Heart left ventricle (tissue), 13 donors: ENCODE data around the gene NOTUM.

Experiments
- CTCF ChIP-seq, 12 donors: fragments of 200-600 bp; sonication (generic) in 4 of 12; IDR thresholded peaks; one replicate each; pipeline versions ENCODE4 v1.5.0 to v1.8.0; 2018 to 2022; ENCODE audit warnings: antibody characterized with exemption in 12 of 12, mild to moderate bottlenecking in 5 of 12
- POLR2A ChIP-seq, 2 donors: fragments of 450-650 bp; IDR thresholded peaks; one replicate each; pipeline ENCODE4 v1.6.1; 2017; ENCODE audit warnings: antibody characterized with exemption in 2 of 2, mild to moderate bottlenecking in 2 of 2, moderate library complexity in 2 of 2
- donor health status: ischemic (EF 13 %, LVEDD 7.1; RV severe dilation, severe dysfunction).
- donor health status: DM: no; HTN: yes; CAD: no.
- donor health status: DM: no; HTN: no; CAD: no.
- donor health status: ischemic (EF 25% LVEDD 6.9; RV normal size, moderate dysfunction).
- donor health status: ischemic (EF 25% LVEDD 5.7; RV mildly dilated, moderate dysfunction).
- donor health status: ischemic (EF 35%, LVEDD 5.7; RV mildly dilated, moderate dysfunction).
- donor health status: nonischemic (EF 11% LVEDD 7.7; RV severe dilation, severe dysfunction).
- donor health status: DM: yes; HTN: yes; CAD: no.
- donor health status: PGD.
- donor health status: ischemic (EF 29% LVEDD 5.4; RV normal size, mild dysfunction).
- donor health status: nonischemic (EF 23%, LVEDD 6.1; RV moderate dilation, normal function).

GRCh38 chr17:82007228-82007494 is 46.2 kb upstream of the NOTUM start:
- TF ChIP-seq CTCF (IDR thresholded peaks at IDR 0.05) (no peak), POLR2A (IDR thresholded peaks at IDR 0.05) (no peak)
